Panc1 (cell line): ENCODE data around the gene TMA16. TPM values are rescaled to one million over a fixed set of nuclear protein-coding genes. Genes with fewer than 3 reads are reported as not detected.

Experiments used
- ATAC-seq: fragments of 200-7000 bp; cut with Tn5 transposase; 2 replicates; pipeline ENCODE4 v1.9.1; 2020; ENCODE audit warnings: mild to moderate bottlenecking, moderate library complexity
- BruUV-seq: library from RNA; stranded (reverse); fragments of 400-500 nt; replicated peaks from 2 replicates; lab custom pipeline; 2021; lab: Mats Ljungman, UMichigan
- CTCF ChIA-PET: fragments of 300-600 bp; sonication (Branson Sonifier 250); formaldehyde crosslinking; loops from one replicate; lab custom pipeline; 2022; ENCODE audit warnings: antibody characterized with exemption; lab: Charles Lee
- POLR2A ChIA-PET: fragments of 300-600 bp; sonication (Branson Sonifier 250); formaldehyde crosslinking; loops from one replicate; lab custom pipeline; 2022; ENCODE audit warnings: antibody characterized with exemption; lab: Charles Lee
- DNase-seq: peaks from one replicate; pipeline ENCODE4 v3.0.0-alpha.2; 2010; ENCODE audit warnings: low read depth, low spot score
- H3K27ac ChIP-seq: 2 replicates; pipeline ENCODE4 v1.5.1; 2011; ENCODE audit warnings: mild to moderate bottlenecking, low read length, inconsistent platforms
- H3K27me3 ChIP-seq: fragments of 200-500 bp; sonication (Bioruptor generic); 2 replicates; pipeline ENCODE4 v1.6.0; 2014; ENCODE audit warnings: low read length, inconsistent platforms; ENCODE audit not compliant: control insufficient read depth, insufficient read depth
- H3K36me3 ChIP-seq: fragments of 200-500 bp; sonication (Bioruptor generic); 2 replicates; pipeline ENCODE4 v1.5.1; 2014; ENCODE audit warnings: inconsistent platforms, mild to moderate bottlenecking, low read length, moderate library complexity; ENCODE audit not compliant: control insufficient read depth, insufficient read depth
- H3K4me1 ChIP-seq: 2 replicates; pipeline ENCODE4 v1.5.1; 2011; ENCODE audit warnings: inconsistent platforms, mild to moderate bottlenecking, low read length, moderate library complexity; ENCODE audit not compliant: control insufficient read depth, insufficient read depth
- H3K4me3 ChIP-seq, 2 experiments: 2 replicates each; pipeline ENCODE4 v1.5.1; 2011 to 2012; ENCODE audit warnings: low read depth in 2 of 2, low read length in 2 of 2, mild to moderate bottlenecking in 2 of 2, inconsistent platforms in 1 of 2, moderate library complexity in 1 of 2
- H3K9me3 ChIP-seq: fragments of 200-500 bp; sonication (Bioruptor generic); 2 replicates; pipeline ENCODE4 v1.5.1; 2014; ENCODE audit warnings: low read depth, mild to moderate bottlenecking, inconsistent platforms, low read length, moderate library complexity; ENCODE audit not compliant: control insufficient read depth, insufficient read depth
- POLR2AphosphoS5 ChIP-seq: IDR thresholded peaks from 2 replicates; pipeline ENCODE4 v1.6.1; 2012; ENCODE audit warnings: mild to moderate bottlenecking, low read depth, low read length, moderate library complexity
- SIN3A ChIP-seq: IDR thresholded peaks from 2 replicates; pipeline ENCODE4 v1.6.1; 2012; ENCODE audit warnings: low read depth, mild to moderate bottlenecking, low read length, moderate library complexity, borderline replicate concordance; ENCODE audit not compliant: insufficient read depth
- TCF7L2 ChIP-seq: IDR thresholded peaks from 2 replicates; pipeline ENCODE4 v1.6.1; 2011; ENCODE audit warnings: mild to moderate bottlenecking, low read depth, low read length, inconsistent platforms
- in situ Hi-C: cut with HindIII; loops from 2 replicates; pipeline ENCODE4 v1.10.0; 2016; ENCODE audit warnings: low sequenced_read_pairs, low pct_unique_long_range_greater_than_20kb
- intact Hi-C: fragments of 100-400 bp; cut with micrococcal nuclease; formaldehyde crosslinking; loops from one replicate; pipeline ENCODE4 v1.10.0; 2022; ENCODE audit not compliant: unreplicated experiment
- total RNA-seq: library from RNA; stranded (reverse); gene quantifications from one replicate; pipeline ENCODE4 v1.2.1, GENCODE V29; 2021; ENCODE audit not compliant: unreplicated experiment
- TF ChIP-seq, protein P1 (sequence below): fragments of 450-650 bp; IDR thresholded peaks from 2 replicates; pipeline ENCODE4 v1.5.1; 2017; ENCODE audit warnings: mild to moderate bottlenecking
- TF ChIP-seq, protein P2 (sequence below), 2 experiments: IDR thresholded peaks; 2 replicates each; pipeline ENCODE4 v1.6.1; 2011 to 2012; ENCODE audit warnings: low read depth in 2 of 2, control low read depth in 1 of 2, low read length in 1 of 2, mild to moderate bottlenecking in 1 of 2, moderate library complexity in 1 of 2; ENCODE audit not compliant: insufficient read depth in 1 of 2

Gene TMA16
- total RNA-seq, 1 experiment from 2014 or later: 26.9 TPM

DNA sequence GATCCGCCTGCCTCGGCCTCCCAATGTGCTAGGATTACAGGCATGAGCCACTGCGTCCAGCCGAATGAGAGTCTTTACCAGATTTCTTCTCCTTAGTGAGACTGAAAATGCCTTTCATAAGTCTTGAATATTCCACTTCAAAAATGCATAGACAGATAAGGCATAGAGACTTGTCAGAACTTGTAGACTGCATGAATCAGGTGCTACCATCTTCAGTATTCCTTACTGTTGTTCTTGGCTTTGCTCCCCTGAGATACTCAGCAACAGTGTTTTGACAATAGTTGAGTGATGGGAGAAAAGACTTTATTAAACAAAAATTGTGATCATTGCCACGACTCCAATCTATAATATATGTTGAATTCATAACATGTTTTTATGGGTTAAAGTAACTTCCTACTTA lies 31.9 kb upstream of the TMA16 start:
- Histone ChIP-seq H3K27ac (no peak overlapping the region), H3K4me1 (no peaks in the 10 kb centered on the region), H3K9me3 (no peaks in the 10 kb centered on the region), H3K4me3 (no peak overlapping the region), H3K27me3 (no peaks in the 10 kb centered on the region), H3K36me3 (no peaks in the 10 kb centered on the region)
- no peak for DNase-seq
- ATAC-seq: no peak
- in situ Hi-C loops: no loop called here
- CTCF ChIA-PET: no interaction called here
- no TSS peak for BruUV-seq
- intact Hi-C loops: no loop called here
- POLR2A ChIA-PET: no interaction called here
- TF ChIP-seq, protein P1, sequence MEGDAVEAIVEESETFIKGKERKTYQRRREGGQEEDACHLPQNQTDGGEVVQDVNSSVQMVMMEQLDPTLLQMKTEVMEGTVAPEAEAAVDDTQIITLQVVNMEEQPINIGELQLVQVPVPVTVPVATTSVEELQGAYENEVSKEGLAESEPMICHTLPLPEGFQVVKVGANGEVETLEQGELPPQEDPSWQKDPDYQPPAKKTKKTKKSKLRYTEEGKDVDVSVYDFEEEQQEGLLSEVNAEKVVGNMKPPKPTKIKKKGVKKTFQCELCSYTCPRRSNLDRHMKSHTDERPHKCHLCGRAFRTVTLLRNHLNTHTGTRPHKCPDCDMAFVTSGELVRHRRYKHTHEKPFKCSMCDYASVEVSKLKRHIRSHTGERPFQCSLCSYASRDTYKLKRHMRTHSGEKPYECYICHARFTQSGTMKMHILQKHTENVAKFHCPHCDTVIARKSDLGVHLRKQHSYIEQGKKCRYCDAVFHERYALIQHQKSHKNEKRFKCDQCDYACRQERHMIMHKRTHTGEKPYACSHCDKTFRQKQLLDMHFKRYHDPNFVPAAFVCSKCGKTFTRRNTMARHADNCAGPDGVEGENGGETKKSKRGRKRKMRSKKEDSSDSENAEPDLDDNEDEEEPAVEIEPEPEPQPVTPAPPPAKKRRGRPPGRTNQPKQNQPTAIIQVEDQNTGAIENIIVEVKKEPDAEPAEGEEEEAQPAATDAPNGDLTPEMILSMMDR: no peak
- TF ChIP-seq, protein P2, sequence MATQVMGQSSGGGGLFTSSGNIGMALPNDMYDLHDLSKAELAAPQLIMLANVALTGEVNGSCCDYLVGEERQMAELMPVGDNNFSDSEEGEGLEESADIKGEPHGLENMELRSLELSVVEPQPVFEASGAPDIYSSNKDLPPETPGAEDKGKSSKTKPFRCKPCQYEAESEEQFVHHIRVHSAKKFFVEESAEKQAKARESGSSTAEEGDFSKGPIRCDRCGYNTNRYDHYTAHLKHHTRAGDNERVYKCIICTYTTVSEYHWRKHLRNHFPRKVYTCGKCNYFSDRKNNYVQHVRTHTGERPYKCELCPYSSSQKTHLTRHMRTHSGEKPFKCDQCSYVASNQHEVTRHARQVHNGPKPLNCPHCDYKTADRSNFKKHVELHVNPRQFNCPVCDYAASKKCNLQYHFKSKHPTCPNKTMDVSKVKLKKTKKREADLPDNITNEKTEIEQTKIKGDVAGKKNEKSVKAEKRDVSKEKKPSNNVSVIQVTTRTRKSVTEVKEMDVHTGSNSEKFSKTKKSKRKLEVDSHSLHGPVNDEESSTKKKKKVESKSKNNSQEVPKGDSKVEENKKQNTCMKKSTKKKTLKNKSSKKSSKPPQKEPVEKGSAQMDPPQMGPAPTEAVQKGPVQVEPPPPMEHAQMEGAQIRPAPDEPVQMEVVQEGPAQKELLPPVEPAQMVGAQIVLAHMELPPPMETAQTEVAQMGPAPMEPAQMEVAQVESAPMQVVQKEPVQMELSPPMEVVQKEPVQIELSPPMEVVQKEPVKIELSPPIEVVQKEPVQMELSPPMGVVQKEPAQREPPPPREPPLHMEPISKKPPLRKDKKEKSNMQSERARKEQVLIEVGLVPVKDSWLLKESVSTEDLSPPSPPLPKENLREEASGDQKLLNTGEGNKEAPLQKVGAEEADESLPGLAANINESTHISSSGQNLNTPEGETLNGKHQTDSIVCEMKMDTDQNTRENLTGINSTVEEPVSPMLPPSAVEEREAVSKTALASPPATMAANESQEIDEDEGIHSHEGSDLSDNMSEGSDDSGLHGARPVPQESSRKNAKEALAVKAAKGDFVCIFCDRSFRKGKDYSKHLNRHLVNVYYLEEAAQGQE (IDR thresholded peaks at IDR 0.05; ENCODE audit: insufficient read depth in 1 of 2, low read depth in 2 of 2, low read length in 1 of 2): no peak
- TF ChIP-seq SIN3A (no peak), POLR2AphosphoS5 (no peak), TCF7L2 (no peak)

DNA sequence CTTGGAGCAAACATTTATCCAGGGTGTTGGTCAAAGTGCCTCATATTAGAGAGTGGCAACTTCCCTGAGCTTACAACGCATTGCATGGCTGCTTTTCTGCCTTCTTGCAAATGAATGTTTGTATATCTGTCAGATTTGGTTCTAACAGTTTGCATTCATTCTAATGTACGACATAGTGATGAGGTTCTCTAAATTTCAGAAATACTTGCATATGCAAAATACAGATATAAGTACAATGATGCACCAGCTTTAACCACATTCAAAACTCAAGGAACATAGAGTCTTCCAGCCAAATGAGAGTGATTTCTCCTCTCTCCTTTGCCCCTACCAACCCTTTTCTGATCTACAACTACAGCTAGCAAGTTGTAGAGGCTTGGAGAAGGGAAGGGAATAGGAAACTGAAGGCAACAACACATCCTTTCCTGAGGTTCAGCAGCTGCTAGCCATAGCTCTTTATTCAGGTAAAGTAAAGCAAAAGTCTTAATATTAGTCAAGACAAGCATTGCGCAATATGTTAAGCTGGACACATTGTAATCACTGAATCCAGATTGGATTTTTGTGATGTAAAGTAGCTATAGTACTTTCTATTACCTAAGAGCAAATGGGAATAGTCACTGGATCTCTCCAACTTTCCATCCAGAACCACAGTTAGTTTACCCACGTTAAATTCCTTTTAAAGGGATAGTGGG lies 27.3 kb upstream of the TMA16 start:
- ChIA-PET POLR2A (no interaction called here), CTCF (no interaction called here)
- intact Hi-C loops: no loop called here
- Histone ChIP-seq H3K36me3 (no peaks in the 10 kb centered on the region), H3K4me1 (no peaks in the 10 kb centered on the region), H3K27me3 (no peaks in the 10 kb centered on the region), H3K4me3 (no peak overlapping the region), H3K27ac (no peak overlapping the region), H3K9me3 (no peaks in the 10 kb centered on the region)
- TF ChIP-seq, protein P1: no peak
- TF ChIP-seq POLR2AphosphoS5: no peak
- TF ChIP-seq SIN3A: no peak
- TF ChIP-seq TCF7L2: no peak
- TF ChIP-seq, protein P2 (IDR thresholded peaks at IDR 0.05; ENCODE audit: insufficient read depth in 1 of 2, low read depth in 2 of 2, low read length in 1 of 2): no peak
- no peak for DNase-seq
- no peak for ATAC-seq
- in situ Hi-C loops: no loop called here
- BruUV-seq: no TSS peak
